GM12872 (cell line): ENCODE data around the gene CNIH2.

Experiments used
- TF ChIP-seq, protein P1 (sequence below): IDR thresholded peaks from 3 replicates; pipeline ENCODE4 v1.5.1; 2011; ENCODE audit warnings: low read depth, mild to moderate bottlenecking, low read length, moderate library complexity; ENCODE audit not compliant: insufficient read depth

The CNIH2 gene

DNA sequence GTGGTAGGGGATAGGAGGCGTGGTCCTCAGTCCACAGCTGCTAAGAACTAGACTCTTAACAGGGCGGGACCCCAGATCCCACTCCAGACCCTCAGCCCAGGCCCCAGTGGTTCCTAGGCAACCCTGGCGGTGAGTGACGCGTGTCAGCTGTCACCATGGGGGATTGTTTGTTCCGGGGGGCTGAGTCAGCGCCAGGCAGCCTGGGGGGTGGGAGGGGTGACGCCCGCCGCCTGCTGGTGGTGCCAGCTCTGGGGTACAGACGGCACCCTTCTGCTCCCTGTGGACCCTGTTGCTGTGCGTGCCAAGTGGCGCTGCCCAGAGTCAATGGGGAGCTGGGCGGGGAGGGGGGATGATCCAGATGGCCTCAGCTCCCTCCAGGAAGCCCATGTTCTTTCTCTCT lies 2.5 kb downstream of the CNIH2 start:
- TF ChIP-seq, protein P1, sequence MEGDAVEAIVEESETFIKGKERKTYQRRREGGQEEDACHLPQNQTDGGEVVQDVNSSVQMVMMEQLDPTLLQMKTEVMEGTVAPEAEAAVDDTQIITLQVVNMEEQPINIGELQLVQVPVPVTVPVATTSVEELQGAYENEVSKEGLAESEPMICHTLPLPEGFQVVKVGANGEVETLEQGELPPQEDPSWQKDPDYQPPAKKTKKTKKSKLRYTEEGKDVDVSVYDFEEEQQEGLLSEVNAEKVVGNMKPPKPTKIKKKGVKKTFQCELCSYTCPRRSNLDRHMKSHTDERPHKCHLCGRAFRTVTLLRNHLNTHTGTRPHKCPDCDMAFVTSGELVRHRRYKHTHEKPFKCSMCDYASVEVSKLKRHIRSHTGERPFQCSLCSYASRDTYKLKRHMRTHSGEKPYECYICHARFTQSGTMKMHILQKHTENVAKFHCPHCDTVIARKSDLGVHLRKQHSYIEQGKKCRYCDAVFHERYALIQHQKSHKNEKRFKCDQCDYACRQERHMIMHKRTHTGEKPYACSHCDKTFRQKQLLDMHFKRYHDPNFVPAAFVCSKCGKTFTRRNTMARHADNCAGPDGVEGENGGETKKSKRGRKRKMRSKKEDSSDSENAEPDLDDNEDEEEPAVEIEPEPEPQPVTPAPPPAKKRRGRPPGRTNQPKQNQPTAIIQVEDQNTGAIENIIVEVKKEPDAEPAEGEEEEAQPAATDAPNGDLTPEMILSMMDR = no peak

DNA sequence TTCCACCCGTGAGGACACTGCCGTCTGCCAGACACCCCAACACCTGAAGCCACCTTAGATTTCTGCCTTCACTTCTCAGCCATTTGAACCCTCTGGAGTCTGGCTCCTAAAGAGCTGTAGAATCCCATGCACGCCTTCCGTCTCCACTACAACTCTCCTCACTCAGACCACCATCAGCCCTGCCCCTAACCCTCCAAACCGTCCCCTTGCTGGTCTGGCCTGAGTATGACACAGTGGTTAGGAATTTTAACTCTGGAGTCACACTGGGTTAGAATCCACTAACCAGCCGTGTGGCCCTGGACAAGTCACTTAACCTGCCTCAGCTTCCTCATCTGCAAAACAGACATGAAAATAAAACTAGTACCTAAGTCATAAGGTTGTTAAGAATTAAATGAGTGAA lies 3.0 kb downstream of the CNIH2 start:
- TF ChIP-seq, protein P1 = no peak

DNA sequence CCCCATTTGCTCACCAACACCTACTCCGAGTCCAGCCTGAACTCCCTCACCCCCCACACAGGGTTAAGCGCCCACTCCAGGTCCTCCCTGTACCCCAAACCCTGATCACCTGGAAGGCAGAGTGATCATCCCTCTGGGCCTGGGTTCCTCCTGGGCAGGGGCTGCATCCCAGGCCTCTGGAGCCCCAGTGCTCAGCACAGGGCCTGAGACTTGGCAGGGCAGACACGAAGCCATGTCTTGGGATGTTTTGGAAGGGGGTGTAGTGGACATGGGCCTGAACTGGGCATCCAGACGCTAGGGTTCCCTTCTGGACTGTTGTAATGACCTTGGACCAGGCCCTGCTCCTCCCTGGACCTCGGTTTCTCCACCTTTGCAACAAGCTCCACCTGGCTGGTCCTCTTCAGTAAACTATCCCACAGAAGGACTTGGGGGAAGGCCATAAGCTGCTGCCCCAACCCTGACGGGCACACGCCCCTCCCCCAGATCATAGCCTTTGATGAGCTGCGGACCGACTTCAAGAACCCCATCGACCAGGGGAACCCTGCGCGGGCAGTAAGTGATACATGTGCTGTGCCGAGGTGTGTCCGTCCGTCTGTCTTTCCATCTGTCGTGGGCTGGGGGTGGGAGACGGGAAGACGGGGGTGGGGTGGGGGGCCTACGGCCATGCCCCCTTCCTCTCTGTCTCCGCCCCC lies 3.9 kb downstream of the CNIH2 start:
- TF ChIP-seq, protein P1 = no peak

DNA sequence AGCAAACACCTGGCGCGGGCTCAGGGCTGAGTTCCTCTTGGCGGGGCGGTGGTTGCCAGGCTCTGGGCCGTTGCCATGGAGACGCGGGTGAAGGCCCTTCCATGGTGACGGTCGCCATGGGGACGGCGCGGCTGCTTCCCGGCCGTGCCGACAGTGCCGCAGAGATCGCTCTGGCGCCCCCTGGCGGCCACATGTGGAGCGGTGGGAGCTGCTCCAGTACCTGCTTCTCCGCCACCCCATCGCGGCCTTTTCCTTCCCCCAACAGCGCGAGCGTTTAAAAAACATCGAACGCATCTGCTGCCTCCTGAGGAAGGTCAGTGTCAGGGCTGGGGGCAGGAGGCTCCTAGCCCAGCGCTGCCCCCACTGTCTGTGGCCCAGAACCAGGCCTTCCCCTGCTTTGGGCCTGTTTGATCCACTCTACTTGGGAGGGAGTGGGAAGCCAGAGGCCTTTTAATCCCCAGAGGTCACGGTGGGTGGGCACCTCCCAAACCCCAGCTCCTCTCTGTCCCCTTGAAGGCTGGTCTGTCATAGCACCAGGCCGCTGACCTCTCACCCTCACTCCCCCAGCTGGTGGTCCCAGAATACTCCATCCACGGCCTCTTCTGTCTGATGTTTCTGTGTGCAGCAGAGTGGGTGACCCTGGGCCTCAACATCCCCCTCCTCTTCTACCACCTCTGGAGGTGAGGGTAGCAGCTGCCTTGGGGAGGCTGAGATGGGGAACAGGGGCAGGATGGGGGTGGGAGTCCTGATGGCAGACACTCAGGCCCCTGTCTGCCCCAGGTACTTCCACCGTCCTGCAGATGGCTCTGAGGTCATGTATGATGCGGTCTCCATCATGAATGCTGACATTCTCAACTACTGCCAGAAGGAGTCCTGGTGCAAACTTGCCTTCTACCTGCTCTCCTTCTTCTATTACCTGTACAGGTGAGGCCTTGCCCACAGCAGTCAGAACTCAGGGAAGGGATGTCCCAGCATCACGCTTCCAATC lies 4.8 kb downstream of the CNIH2 start:
- TF ChIP-seq, protein P1 = peak; percentile 97

DNA sequence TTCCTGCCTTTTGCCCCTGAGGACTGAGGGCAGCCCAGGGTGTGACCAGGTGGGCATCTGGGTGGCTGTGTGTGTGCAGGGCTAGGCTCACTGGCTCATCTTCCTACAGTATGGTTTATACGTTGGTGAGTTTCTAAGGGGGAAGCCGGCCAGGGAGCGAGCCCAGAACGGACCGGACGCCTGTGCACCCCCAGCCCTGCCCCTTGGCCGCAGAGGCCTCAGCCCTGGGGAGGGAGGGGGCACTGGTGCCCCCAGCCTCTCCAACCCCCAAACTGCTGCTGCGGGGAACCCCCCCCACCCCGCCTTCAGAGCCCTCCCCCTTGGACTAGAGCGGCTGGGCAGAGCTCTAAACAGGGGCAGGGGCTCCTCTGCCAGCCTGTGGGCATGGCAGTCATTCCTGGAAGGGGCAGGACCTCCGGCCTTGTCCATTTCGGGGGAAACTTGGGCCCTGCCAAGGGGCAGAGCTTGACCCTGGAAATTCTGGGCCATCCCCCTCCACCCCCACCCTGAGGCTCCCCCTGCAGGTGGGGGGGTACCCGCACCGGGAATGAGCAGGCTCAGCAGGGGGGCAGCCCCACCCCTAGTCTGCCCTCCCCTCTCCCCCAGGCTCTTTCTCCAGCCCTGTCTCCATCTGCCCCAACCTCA lies 5.6 kb downstream of the CNIH2 start:
- TF ChIP-seq, protein P1 = no peak

DNA sequence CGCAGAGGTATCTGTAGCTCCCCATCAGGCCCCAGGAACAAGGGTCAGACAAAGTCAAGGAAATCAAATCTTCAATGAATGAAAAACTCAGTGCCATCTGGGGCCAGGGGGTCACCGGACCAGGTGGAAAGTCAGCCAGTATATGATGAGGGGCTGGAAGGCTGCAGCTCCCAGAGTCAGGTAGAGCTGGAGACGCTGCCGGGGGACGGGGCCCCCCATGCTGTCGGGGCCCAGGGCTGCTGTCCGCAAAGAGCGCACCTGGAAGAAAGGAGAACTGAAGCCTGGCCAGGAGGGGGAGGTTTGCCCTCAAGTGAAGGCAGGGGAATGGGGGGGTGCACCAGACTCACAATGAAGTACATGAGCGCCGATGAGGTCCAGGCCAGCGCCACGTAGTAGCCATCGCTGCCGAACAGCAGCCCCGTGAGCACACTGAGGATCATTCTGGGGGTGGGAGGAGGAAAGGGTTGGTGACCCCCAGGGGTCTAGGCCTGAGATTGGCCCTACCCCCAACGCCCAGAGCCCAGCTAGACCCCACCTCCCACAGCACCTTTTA lies 6.6 kb downstream of the CNIH2 start:
- TF ChIP-seq, protein P1 = no peak

DNA sequence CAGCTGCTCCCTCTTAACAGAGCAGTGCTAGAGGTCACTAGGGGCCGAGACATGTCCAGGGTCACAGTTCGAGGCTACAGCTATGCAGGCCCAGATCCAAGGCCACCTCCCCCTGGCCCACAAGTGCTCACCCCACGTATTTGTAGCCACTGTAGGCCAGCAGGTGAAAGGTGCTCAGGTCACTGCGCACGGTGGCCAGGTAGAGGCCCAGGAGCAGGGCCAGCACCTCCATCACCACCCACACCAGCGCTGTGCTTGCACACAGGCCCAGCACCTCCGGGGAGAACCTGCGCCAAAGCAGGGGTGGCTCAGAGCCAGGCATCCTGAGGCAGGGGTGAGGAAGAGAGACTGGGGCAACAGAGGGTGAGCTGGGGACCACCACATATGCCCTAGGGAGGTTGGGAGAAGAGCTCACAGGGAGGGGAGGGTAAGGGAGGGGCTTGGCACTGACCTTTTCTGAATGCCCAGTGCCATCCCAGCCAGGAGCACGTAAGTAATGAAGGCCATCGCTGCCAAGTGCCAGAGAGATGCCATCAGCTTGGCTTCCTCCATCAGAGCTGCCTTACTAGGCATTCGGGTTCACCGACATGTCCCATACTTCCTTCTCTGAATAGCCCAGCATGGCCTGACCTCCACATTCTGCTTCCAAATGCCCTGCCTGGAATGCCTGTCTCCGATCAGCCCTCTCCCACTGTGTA lies 7.4 kb downstream of the CNIH2 start:
- TF ChIP-seq, protein P1 = no peak
